Mammary epithelial cell (primary cell): ENCODE results near the gene CD226.

Experiments
- EZH2 ChIP-seq: IDR thresholded peaks from 2 replicates; pipeline ENCODE4 v1.6.1; 2012; ENCODE audit warnings: low read length, inconsistent platforms, borderline replicate concordance
- TF ChIP-seq, protein P1 (sequence below), 2 donors: IDR thresholded peaks in 1 of 2; conservative IDR thresholded peaks in 1 of 2; 2 replicates each; pipeline ENCODE4 v1.5.1; 2011 to 2012; ENCODE audit warnings: inconsistent platforms in 2 of 2, low read length in 2 of 2, mild to moderate bottlenecking in 2 of 2, control low read depth in 1 of 2, low read depth in 1 of 2; ENCODE audit not compliant: insufficient read depth in 1 of 2; ENCODE audit errors: extremely low read depth in 1 of 2

DNA sequence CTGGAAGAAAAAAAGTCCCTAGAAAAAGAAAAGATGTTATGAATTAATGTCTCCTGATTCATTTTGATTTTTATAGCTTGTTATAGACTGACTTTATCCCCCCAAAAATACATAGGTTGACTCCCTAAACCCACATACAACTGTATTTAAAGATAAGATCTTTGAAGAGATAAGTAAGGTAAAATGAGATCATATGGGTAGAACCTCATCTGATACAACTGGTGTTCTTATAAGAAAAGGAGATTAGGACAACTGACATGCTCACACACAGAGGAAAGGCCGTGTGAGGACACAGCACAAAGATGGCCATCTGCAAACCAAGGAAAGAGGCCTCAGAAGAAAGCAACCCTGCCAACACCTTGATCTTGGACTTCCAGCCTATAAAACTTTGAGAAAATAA is 117.5 kb downstream of the CD226 start:
- TF ChIP-seq, protein P1, sequence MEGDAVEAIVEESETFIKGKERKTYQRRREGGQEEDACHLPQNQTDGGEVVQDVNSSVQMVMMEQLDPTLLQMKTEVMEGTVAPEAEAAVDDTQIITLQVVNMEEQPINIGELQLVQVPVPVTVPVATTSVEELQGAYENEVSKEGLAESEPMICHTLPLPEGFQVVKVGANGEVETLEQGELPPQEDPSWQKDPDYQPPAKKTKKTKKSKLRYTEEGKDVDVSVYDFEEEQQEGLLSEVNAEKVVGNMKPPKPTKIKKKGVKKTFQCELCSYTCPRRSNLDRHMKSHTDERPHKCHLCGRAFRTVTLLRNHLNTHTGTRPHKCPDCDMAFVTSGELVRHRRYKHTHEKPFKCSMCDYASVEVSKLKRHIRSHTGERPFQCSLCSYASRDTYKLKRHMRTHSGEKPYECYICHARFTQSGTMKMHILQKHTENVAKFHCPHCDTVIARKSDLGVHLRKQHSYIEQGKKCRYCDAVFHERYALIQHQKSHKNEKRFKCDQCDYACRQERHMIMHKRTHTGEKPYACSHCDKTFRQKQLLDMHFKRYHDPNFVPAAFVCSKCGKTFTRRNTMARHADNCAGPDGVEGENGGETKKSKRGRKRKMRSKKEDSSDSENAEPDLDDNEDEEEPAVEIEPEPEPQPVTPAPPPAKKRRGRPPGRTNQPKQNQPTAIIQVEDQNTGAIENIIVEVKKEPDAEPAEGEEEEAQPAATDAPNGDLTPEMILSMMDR (conservative IDR thresholded peaks at IDR 0.05 in 1 of 2, IDR thresholded peaks at IDR 0.05 in 1 of 2; ENCODE audit: extremely low read depth in 1 of 2, insufficient read depth in 1 of 2, low read depth in 1 of 2, low read length in 2 of 2), result no peak
- TF ChIP-seq EZH2, result no peak
